Parathyroid adenoma (tissue), 2 donors: Measurements from ENCODE around the gene MAML2.
A peak's percentile ranks its signal among the peaks of the same experiment; 100 is the strongest.

Experiments
- H2AFZ ChIP-seq: fragments of 300-600 bp; sonication (generic); one replicate; pipeline ENCODE4 v1.7.0; 2017; ENCODE audit warnings: antibody characterized with exemption, mild to moderate bottlenecking
- H3K27ac ChIP-seq: fragments of 300-600 bp; sonication (generic); one replicate; pipeline ENCODE4 v1.7.0; 2017
- H3K27me3 ChIP-seq: fragments of 300-600 bp; sonication (generic); one replicate; pipeline ENCODE4 v1.7.0; 2017; ENCODE audit warnings: low read length; ENCODE audit not compliant: control insufficient read depth, insufficient read depth
- H3K36me3 ChIP-seq: fragments of 300-600 bp; sonication (generic); one replicate; pipeline ENCODE4 v1.7.0; 2017; ENCODE audit warnings: low read length; ENCODE audit not compliant: control insufficient read depth, insufficient read depth
- H3K4me1 ChIP-seq: fragments of 300-600 bp; sonication (generic); one replicate; pipeline ENCODE4 v1.7.0; 2017; ENCODE audit warnings: control low read depth
- H3K4me2 ChIP-seq: fragments of 300-600 bp; sonication (generic); one replicate; pipeline ENCODE4 v1.7.0; 2017; ENCODE audit warnings: low read length
- H3K4me3 ChIP-seq: fragments of 300-600 bp; sonication (generic); one replicate; pipeline ENCODE4 v1.7.0; 2017; ENCODE audit warnings: low read depth, low read length
- H3K79me2 ChIP-seq: fragments of 300-600 bp; sonication (generic); one replicate; pipeline ENCODE4 v1.7.0; 2017; ENCODE audit warnings: control low read depth
- H3K9ac ChIP-seq: fragments of 300-600 bp; sonication (generic); one replicate; pipeline ENCODE4 v1.7.0; 2017; ENCODE audit warnings: mild to moderate bottlenecking
- H3K9me3 ChIP-seq: fragments of 300-600 bp; sonication (generic); one replicate; pipeline ENCODE4 v1.7.0; 2017; ENCODE audit warnings: low read length; ENCODE audit not compliant: control insufficient read depth
- TF ChIP-seq, protein P1 (sequence below): fragments of 300-600 bp; sonication (generic); IDR thresholded peaks from one replicate; pipeline ENCODE4 v1.7.0; 2017; ENCODE audit warnings: antibody characterized with exemption, mild to moderate bottlenecking
- donor health status: primary hyperparathyroidism.

The MAML2 gene

DNA sequence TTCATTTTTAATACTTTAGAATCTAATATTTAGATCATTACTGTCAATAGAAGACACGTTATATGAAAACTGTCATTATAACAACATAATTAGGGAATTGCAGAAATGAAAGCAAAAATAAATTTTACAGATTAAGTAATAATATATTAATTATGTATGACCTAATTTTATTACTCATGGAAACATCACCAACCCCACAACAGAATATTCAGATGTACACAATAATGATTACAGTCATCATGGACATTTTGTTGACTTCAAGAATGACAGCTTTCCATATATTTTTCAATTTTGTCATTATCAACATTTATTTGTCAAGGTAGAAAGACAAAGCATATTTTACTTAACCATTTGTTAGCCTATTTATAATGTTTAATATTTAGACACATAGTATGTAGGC is 119.9 kb downstream of the MAML2 start:
- no peak overlapping the region for H3K4me3 ChIP-seq
- peaks cover 6% of the 10 kb centered on the region for H3K4me1 ChIP-seq
- H3K27me3 ChIP-seq, result no peaks in the 10 kb centered on the region
- H3K9ac ChIP-seq, result no peak overlapping the region
- no peaks in the 10 kb centered on the region for H3K36me3 ChIP-seq
- no peak overlapping the region for H3K4me2 ChIP-seq
- H3K79me2 ChIP-seq, result peaks cover 4% of the 10 kb centered on the region
- H3K27ac ChIP-seq, result no peak overlapping the region
- no peak overlapping the region for H2AFZ ChIP-seq
- TF ChIP-seq, protein P1, sequence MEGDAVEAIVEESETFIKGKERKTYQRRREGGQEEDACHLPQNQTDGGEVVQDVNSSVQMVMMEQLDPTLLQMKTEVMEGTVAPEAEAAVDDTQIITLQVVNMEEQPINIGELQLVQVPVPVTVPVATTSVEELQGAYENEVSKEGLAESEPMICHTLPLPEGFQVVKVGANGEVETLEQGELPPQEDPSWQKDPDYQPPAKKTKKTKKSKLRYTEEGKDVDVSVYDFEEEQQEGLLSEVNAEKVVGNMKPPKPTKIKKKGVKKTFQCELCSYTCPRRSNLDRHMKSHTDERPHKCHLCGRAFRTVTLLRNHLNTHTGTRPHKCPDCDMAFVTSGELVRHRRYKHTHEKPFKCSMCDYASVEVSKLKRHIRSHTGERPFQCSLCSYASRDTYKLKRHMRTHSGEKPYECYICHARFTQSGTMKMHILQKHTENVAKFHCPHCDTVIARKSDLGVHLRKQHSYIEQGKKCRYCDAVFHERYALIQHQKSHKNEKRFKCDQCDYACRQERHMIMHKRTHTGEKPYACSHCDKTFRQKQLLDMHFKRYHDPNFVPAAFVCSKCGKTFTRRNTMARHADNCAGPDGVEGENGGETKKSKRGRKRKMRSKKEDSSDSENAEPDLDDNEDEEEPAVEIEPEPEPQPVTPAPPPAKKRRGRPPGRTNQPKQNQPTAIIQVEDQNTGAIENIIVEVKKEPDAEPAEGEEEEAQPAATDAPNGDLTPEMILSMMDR, result no peak
- H3K9me3 ChIP-seq, result no peaks in the 10 kb centered on the region

DNA sequence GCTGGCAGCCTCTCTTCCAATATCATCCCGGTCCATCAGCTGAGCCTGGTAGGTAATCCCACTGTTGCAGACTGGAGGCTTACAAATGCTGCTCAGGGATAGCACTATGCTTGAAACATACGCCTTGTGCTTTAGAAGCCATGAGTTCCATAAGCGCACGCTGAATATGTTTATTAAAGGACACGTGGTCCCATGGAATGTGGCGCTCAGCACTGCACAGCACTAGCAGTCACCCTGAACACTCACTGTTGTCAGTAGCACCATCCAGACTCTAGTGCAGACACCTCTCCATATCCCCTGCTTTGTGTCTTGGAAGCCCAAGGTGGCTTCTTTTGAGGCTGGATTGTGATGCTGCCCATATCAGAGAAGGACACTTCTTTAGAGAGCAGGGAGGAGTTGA is 120.9 kb downstream of the MAML2 start:
- H3K4me1 ChIP-seq, result peaks cover 6% of the 10 kb centered on the region
- no peak overlapping the region for H3K4me2 ChIP-seq
- H3K36me3 ChIP-seq, result no peaks in the 10 kb centered on the region
- H3K9ac ChIP-seq, result no peak overlapping the region
- H3K9me3 ChIP-seq, result no peaks in the 10 kb centered on the region
- no peaks in the 10 kb centered on the region for H3K27me3 ChIP-seq
- H3K4me3 ChIP-seq, result no peak overlapping the region
- TF ChIP-seq, protein P1, result no peak
- H2AFZ ChIP-seq, result peak overlapping the region; percentile 42
- H3K79me2 ChIP-seq, result peaks cover 4% of the 10 kb centered on the region
- no peak overlapping the region for H3K27ac ChIP-seq

DNA sequence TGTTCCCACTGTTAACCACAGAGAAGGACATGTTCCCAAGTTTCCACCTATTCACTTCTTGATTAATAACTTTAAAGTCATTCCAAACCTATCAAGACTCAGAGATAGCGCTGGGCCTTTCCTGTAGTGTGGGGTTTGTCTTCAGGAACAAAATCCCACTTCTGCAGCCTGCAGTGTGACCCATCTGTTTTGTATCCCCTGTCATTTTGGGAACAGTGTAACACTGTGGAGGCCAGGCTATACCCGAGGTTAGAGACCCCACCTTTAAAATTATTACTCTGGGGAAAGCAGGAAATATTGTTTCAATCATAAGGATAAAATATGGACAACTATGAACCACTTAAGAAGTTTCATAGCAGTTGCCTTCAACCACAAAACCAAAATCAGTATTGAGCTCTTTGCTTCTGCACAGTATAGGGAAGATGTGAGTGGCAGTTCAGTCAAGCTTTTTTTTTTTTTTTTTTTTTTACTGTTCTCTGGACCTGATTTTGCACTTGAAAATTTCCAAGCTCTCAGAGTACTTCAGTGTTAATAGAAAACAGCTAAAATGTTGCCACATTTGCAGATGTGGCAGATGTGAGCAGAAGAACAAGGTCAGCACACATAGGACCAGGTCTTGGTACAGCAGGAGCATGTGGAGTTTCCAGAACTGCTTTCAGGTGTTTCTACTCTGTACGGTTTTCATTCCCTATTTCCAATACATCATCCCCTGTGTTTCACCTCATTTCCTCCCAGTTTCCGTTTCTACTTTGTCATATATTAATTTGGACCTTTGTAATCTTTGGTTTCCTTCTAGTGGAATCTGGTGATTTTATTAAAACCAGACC is 121.5 kb downstream of the MAML2 start:
- H3K27ac ChIP-seq, result no peak overlapping the region

DNA sequence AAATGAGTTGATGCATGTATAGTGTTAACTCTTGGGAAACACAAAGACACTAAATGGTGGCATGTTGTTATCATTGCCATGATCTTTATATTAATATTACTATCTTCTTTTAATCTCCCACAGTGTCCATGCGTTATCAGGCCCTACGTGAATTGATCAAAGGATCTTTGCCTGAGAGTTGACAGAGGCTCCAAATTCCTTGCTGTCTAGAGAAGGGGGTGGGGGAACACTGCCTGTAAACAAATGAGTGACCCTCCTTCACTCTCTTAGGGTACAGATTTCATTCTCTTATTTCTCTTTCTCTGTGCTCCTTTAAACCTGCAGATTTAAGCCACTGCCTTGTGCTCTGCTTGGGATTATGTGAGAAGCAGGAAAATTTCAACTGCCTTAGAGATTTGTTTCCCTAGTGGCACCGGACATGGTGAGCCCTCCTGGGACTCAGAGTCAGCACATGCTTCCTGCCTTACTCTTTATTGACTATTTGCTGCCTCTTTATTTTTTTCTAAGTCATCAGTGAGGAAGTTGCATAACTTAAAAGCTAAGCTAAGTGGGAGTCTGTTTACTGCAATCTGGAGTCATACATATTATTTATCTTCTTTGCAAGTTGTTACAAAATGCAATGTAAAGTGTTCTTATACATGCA is 122.9 kb downstream of the MAML2 start:
- H2AFZ ChIP-seq, result peak overlapping the region; percentile 24
- H3K9ac ChIP-seq, result no peak overlapping the region
- no peaks in the 10 kb centered on the region for H3K27me3 ChIP-seq
- TF ChIP-seq, protein P1, result no peak
- no peaks in the 10 kb centered on the region for H3K36me3 ChIP-seq
- peak overlapping the region; percentile 5 for H3K4me3 ChIP-seq
- H3K79me2 ChIP-seq, result peaks cover 1% of the 10 kb centered on the region
- H3K27ac ChIP-seq, result no peak overlapping the region
- no peak overlapping the region for H3K4me2 ChIP-seq
- H3K4me1 ChIP-seq, result peaks cover 6% of the 10 kb centered on the region
- no peaks in the 10 kb centered on the region for H3K9me3 ChIP-seq

More for the DNA sequence above, 121.5 kb downstream of the MAML2 start:
- no peaks in the 10 kb centered on the region for H3K9me3 ChIP-seq
- no peaks in the 10 kb centered on the region for H3K36me3 ChIP-seq
- H3K4me2 ChIP-seq, result no peak overlapping the region
- H3K79me2 ChIP-seq, result peaks cover 4% of the 10 kb centered on the region
- TF ChIP-seq, protein P1, result no peak
- peaks cover 6% of the 10 kb centered on the region for H3K4me1 ChIP-seq
- H2AFZ ChIP-seq, result peak overlapping the region; percentile 42
- no peak overlapping the region for H3K9ac ChIP-seq
- no peak overlapping the region for H3K4me3 ChIP-seq
- no peaks in the 10 kb centered on the region for H3K27me3 ChIP-seq
